Measurements from ENCODE around the gene CXorf49.

GRCh38 chrX:71679575-71680207 lies 38.4 kb downstream of the CXorf49 start:
- TF ChIP-seq CTCF (optimal IDR thresholded peaks at IDR 0.05 in 1 of 3, IDR thresholded peaks at IDR 0.05 in 1 of 3, conservative IDR thresholded peaks at IDR 0.05 in 1 of 3; ENCODE audit: extremely low read depth in 1 of 3, insufficient read depth in 2 of 3, low read length in 3 of 3) (no peak), EZH2 (IDR thresholded peaks at IDR 0.05; ENCODE audit: low read length) (no peak)
